SK-N-SH treated with all-trans-retinoic acid at 6 μM for 48 hours (cell line): ENCODE measurements around the gene MCU.

Experiments used
- ARNTL ChIP-seq: fragments of 450-650 bp; formaldehyde crosslinking; IDR thresholded peaks from 2 replicates; pipeline ENCODE4 v1.5.0; 2020; ENCODE audit warnings: low read depth, mild to moderate bottlenecking, moderate library complexity, borderline replicate concordance
- BACH2 ChIP-seq: fragments of 250-450 bp; sonication (Bioruptor Pico); IDR thresholded peaks from 2 replicates; pipeline ENCODE4 v1.9.0; 2021; ENCODE audit warnings: mild to moderate bottlenecking, borderline replicate concordance
- CREB5 ChIP-seq: fragments of 250-450 bp; sonication (Bioruptor Pico); IDR thresholded peaks from 2 replicates; pipeline ENCODE4 v1.5.1; 2020; ENCODE audit warnings: low read depth, mild to moderate bottlenecking, moderate library complexity
- CSDC2 ChIP-seq: fragments of 250-450 bp; sonication (Bioruptor Pico); IDR thresholded peaks from 2 replicates; pipeline ENCODE4 v1.5.0; 2020; ENCODE audit warnings: mild to moderate bottlenecking, moderate library complexity
- CSRNP3 ChIP-seq: fragments of 250-450 bp; sonication (Bioruptor Pico); IDR thresholded peaks from 2 replicates; pipeline ENCODE4 v1.5.1; 2021; ENCODE audit warnings: mild to moderate bottlenecking, moderate library complexity
- ESRRG ChIP-seq: fragments of 250-450 bp; sonication (Bioruptor Pico); IDR thresholded peaks from 2 replicates; pipeline ENCODE4 v1.6.1; 2021; ENCODE audit warnings: mild to moderate bottlenecking
- GLIS3 ChIP-seq: fragments of 250-450 bp; sonication (Bioruptor Pico); IDR thresholded peaks from 2 replicates; pipeline ENCODE4 v1.5.0; 2020; ENCODE audit warnings: mild to moderate bottlenecking, moderate library complexity
- ISL1 ChIP-seq: fragments of 250-450 bp; sonication (Bioruptor Pico); IDR thresholded peaks from 2 replicates; pipeline ENCODE4 v2.1.2; 2022; ENCODE audit warnings: mild to moderate bottlenecking, moderate library complexity
- OSR1 ChIP-seq: fragments of 250-450 bp; sonication (Bioruptor Pico); IDR thresholded peaks from 2 replicates; pipeline ENCODE4 v1.8.0; 2022; ENCODE audit warnings: moderate library complexity, mild to moderate bottlenecking, inconsistent platforms
- POU6F1 ChIP-seq: fragments of 250-450 bp; sonication (Bioruptor Pico); IDR thresholded peaks from 2 replicates; pipeline ENCODE4 v1.8.0; 2021; ENCODE audit warnings: low read depth, mild to moderate bottlenecking, moderate library complexity, borderline replicate concordance
- PPARA ChIP-seq: fragments of 250-450 bp; sonication (Bioruptor Pico); IDR thresholded peaks from 2 replicates; pipeline ENCODE4 v1.5.0; 2020; ENCODE audit warnings: mild to moderate bottlenecking, borderline replicate concordance
- TOX ChIP-seq: fragments of 250-450 bp; sonication (Bioruptor Pico); IDR thresholded peaks from 2 replicates; pipeline ENCODE4 v1.8.0; 2021; ENCODE audit warnings: mild to moderate bottlenecking, moderate library complexity, borderline replicate concordance
- ZFP30 ChIP-seq: fragments of 450-650 bp; formaldehyde crosslinking; IDR thresholded peaks from 2 replicates; pipeline ENCODE4 v1.5.0; 2022; ENCODE audit warnings: mild to moderate bottlenecking, moderate library complexity
- ZNF565 ChIP-seq: fragments of 450-650 bp; formaldehyde crosslinking; conservative IDR thresholded peaks from 2 replicates; pipeline ENCODE4 v1.5.0; 2020; ENCODE audit warnings: low read depth, mild to moderate bottlenecking, moderate library complexity

- TF ChIP-seq ARNTL (CRISPR knock-in tag), result no peak
- no peak for TF ChIP-seq CSDC2 (CRISPR knock-in tag)
- no peak for TF ChIP-seq ESRRG (CRISPR knock-in tag)
- no peak for TF ChIP-seq BACH2 (CRISPR knock-in tag)
- TF ChIP-seq PPARA (CRISPR knock-in tag), result no peak
- no peak for TF ChIP-seq GLIS3 (CRISPR knock-in tag)
- TF ChIP-seq TOX (CRISPR knock-in tag), result no peak
- no peak for TF ChIP-seq CREB5 (CRISPR knock-in tag)
- no peak for TF ChIP-seq CSRNP3 (CRISPR knock-in tag)
- no peak for TF ChIP-seq POU6F1 (CRISPR knock-in tag)
- TF ChIP-seq ISL1 (CRISPR knock-in tag), result no peak
- TF ChIP-seq ZNF565 (CRISPR knock-in tag), result no peak
- no peak for TF ChIP-seq ZFP30 (CRISPR knock-in tag)
- no peak for TF ChIP-seq OSR1 (CRISPR knock-in tag)
Observed at GRCh38 chr10:72702868-72703581, 11.1 kb downstream of the MCU start.
